Loucy (cell line): ENCODE measurements around the gene RTN3.

Experiments
- H2AFZ ChIP-seq: fragments of 200-600 bp; sonication (generic); 2 replicates; pipeline ENCODE4 v1.6.0; 2016; ENCODE audit warnings: antibody characterized with exemption, mild to moderate bottlenecking, low read length, moderate library complexity
- H3F3A ChIP-seq: fragments of 200-600 bp; 2 replicates; pipeline ENCODE4 v1.6.0; 2016; ENCODE audit warnings: antibody characterized with exemption, low read depth, mild to moderate bottlenecking
- H3K27me3 ChIP-seq: fragments of 200-600 bp; sonication (generic); 2 replicates; pipeline ENCODE4 v1.6.1; 2014; ENCODE audit warnings: low read length, mild to moderate bottlenecking; ENCODE audit not compliant: insufficient read depth, poor library complexity, severe bottlenecking
- H3K36me3 ChIP-seq: fragments of 200-600 bp; sonication (generic); 2 replicates; pipeline ENCODE4 v1.6.1; 2016; ENCODE audit warnings: low read length; ENCODE audit not compliant: insufficient read depth
- H3K4me1 ChIP-seq: fragments of 200-600 bp; sonication (generic); 2 replicates; pipeline ENCODE4 v1.5.1; 2014; ENCODE audit warnings: low read length, mild to moderate bottlenecking; ENCODE audit not compliant: insufficient read depth, poor library complexity, severe bottlenecking
- H3K4me2 ChIP-seq: fragments of 200-600 bp; sonication (generic); 2 replicates; pipeline ENCODE4 v1.6.0; 2014; ENCODE audit warnings: antibody characterized with exemption, low read length, low read depth, mild to moderate bottlenecking; ENCODE audit not compliant: poor library complexity, severe bottlenecking
- H3K4me3 ChIP-seq: fragments of 200-600 bp; sonication (generic); 2 replicates; pipeline ENCODE4 v1.5.1; 2014; ENCODE audit warnings: low read length, mild to moderate bottlenecking, mixed read lengths; ENCODE audit not compliant: poor library complexity, severe bottlenecking
- H3K79me2 ChIP-seq: fragments of 200-600 bp; sonication (generic); 2 replicates; pipeline ENCODE4 v1.6.1; 2014; ENCODE audit warnings: low read length; ENCODE audit not compliant: insufficient read depth
- H3K9ac ChIP-seq: fragments of 200-600 bp; sonication (generic); 2 replicates; pipeline ENCODE4 v1.6.0; 2014; ENCODE audit warnings: mild to moderate bottlenecking, low read depth, low read length, moderate library complexity; ENCODE audit not compliant: poor library complexity, severe bottlenecking
- H3K9me2 ChIP-seq: fragments of 200-600 bp; sonication (generic); replicated peaks from 2 replicates; pipeline ENCODE4 v1.6.1; 2016; ENCODE audit warnings: low read depth, low read length, mixed read lengths
- H3K9me3 ChIP-seq: fragments of 200-600 bp; sonication (generic); 2 replicates; pipeline ENCODE4 v1.6.1; 2014; ENCODE audit warnings: mild to moderate bottlenecking, antibody characterized with exemption, low read length, low read depth; ENCODE audit not compliant: insufficient read depth
- H4K20me1 ChIP-seq: fragments of 200-600 bp; sonication (generic); 2 replicates; pipeline ENCODE4 v1.6.0; 2014; ENCODE audit warnings: antibody characterized with exemption, low read length, mild to moderate bottlenecking; ENCODE audit not compliant: insufficient read depth, poor library complexity, severe bottlenecking
- EZH2phosphoT487 ChIP-seq: fragments of 200-600 bp; IDR thresholded peaks from 2 replicates; pipeline ENCODE4 v1.6.1; 2018; ENCODE audit warnings: antibody characterized with exemption, mild to moderate bottlenecking, moderate library complexity, borderline replicate concordance
- TF ChIP-seq, protein P1 (sequence below): fragments of 200-600 bp; sonication (generic); conservative IDR thresholded peaks from 2 replicates; pipeline ENCODE4 v1.5.1; 2014; ENCODE audit warnings: mild to moderate bottlenecking, antibody characterized with exemption, low read length

The RTN3 gene

DNA sequence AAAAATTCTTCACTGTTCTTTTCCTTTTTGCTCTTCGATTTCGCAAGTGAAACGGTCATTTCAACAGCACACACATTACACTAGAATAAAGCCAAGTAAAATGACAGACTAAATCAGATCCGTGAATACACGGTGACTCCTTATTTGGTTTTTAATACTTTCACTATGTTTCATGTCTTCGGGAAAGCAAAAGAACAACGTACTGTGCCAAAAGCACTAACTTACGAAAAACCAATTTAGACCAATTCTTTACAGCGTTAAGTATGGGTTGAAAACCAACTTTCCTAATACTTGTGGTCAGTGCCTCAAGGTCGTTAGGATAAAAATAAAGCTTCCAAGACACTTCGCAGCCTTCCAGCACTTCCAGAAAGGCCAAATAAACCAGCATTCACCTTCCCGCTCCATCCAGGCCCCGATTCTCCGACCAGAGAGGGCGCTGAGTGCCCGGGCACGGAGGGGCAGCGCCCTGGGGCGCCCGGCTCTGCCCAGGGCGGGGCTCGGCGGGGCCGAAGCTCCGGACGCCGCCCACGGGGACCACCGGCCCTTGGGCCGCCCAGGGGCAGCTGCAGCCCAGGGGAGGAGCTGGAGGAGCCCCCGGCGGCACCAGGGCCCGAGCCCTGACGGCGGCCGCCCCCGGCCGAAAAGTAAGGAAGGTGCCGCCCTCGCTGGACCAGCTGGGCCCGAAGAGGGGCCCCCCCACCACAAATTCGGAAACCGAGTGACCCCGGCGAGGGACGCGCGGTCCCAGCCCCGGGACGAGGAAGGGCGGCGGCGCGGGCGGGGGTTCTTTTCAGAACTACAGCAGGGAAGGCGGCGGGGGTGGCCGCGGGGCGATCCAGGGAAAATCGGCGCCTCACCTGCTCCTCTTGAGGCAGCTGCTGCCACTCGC, 10.6 kb upstream of the RTN3 start:
- peak overlapping the region; percentile 91 for H2AFZ ChIP-seq
- H3F3A ChIP-seq = no peaks in the 10 kb centered on the region
- H3K4me1 ChIP-seq = peaks cover 49% of the 10 kb centered on the region

DNA sequence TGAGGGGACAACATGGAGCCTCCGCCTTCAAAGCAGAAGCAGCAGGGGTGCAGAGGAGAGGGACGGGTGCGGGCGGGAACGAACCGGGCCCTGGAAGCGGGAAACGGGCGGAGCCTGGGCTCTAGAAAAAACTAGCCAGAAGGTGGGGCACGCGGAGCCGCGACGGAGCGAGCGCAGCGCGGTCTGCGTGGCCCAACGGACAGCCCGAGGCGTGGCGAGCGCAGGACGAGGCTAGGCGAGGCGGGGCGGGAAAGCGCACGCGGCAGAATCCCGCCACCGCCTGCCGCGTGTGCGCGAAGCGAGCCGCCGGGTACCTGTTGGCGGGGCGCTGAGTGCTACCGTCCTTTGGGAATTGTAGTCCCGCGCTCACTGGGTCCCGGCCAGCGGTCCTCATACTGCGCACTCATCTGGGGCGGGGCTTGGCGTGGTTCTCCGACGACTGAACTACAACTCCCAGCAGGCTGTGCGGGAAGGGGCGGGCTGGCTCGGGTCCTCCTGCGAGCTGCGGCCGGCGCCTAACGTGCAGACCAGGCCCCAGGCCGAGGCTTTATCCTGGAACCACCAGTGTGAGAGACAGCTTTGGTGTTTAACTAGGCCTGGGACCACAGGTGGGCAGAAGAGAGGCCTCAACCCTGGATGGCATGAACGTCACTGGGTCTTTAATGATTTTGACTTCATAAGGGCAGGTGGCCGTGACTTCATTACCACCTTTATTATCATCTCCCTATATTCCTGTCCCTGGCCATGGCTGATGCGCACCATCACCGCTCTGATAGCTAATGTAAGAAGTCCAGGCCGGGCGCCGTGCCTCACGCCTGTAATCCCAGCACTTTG, 9.8 kb upstream of the RTN3 start, which contains the start of gene ATL3:
TSS of gene ATL3 (minus strand) at position 55 of the 834 bp plus-strand sequence. CDS start at position 14, 41 bp downstream.
- Histone ChIP-seq H3K9me3 (no peaks in the 10 kb centered on the region), H2AFZ (peak within 1 kb of the TSS; percentile 91), H3K9me2 (no peaks in the 10 kb centered on the region), H3F3A (no peaks in the 10 kb centered on the region), H3K9ac (peak within 1 kb of the TSS; percentile 95), H3K36me3 (no peaks in the 10 kb centered on the region), H3K4me2 (peak within 1 kb of the TSS; percentile 81), H4K20me1 (peaks cover 40% of the 10 kb centered on the region), H3K27me3 (no peaks in the 10 kb centered on the region), H3K4me1 (peaks cover 45% of the 10 kb centered on the region), H3K79me2 (peaks cover 46% of the 10 kb centered on the region), H3K4me3 (peak within 1 kb of the TSS; percentile 78)
- TF ChIP-seq, protein P1, sequence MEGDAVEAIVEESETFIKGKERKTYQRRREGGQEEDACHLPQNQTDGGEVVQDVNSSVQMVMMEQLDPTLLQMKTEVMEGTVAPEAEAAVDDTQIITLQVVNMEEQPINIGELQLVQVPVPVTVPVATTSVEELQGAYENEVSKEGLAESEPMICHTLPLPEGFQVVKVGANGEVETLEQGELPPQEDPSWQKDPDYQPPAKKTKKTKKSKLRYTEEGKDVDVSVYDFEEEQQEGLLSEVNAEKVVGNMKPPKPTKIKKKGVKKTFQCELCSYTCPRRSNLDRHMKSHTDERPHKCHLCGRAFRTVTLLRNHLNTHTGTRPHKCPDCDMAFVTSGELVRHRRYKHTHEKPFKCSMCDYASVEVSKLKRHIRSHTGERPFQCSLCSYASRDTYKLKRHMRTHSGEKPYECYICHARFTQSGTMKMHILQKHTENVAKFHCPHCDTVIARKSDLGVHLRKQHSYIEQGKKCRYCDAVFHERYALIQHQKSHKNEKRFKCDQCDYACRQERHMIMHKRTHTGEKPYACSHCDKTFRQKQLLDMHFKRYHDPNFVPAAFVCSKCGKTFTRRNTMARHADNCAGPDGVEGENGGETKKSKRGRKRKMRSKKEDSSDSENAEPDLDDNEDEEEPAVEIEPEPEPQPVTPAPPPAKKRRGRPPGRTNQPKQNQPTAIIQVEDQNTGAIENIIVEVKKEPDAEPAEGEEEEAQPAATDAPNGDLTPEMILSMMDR = no peak
- TF ChIP-seq EZH2phosphoT487 = no peak

More for the DNA sequence above, 10.6 kb upstream of the RTN3 start:
- H3K9ac ChIP-seq = peak overlapping the region; percentile 95
- no peak for TF ChIP-seq EZH2phosphoT487
- TF ChIP-seq, protein P1 = peak; percentile 57
- peak overlapping the region; percentile 78 for H3K4me3 ChIP-seq
- H3K4me2 ChIP-seq = peak overlapping the region; percentile 81
- H3K9me3 ChIP-seq = no peaks in the 10 kb centered on the region
- peaks cover 48% of the 10 kb centered on the region for H4K20me1 ChIP-seq
- H3K79me2 ChIP-seq = peaks cover 54% of the 10 kb centered on the region
- no peaks in the 10 kb centered on the region for H3K27me3 ChIP-seq
- H3K36me3 ChIP-seq = no peaks in the 10 kb centered on the region
- H3K9me2 ChIP-seq = no peaks in the 10 kb centered on the region

DNA sequence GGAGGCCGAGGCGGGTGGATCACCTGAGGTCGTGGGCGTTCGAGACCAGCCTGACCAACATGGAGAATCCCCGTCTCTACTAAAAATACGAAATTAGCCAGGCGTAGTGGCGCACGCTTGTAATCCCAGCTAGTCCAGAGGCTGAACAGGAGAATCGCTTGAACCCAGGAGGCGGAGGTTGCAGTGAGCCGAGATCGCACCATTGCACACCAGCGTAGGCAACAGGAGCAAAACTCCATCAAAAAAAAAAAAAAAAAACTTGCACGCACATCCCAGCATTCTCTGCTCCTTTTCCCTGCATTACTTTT, 9.2 kb upstream of the RTN3 start:
- peak overlapping the region; percentile 78 for H3K4me3 ChIP-seq
- no peaks in the 10 kb centered on the region for H3K36me3 ChIP-seq
- peak overlapping the region; percentile 95 for H3K9ac ChIP-seq
- peaks cover 34% of the 10 kb centered on the region for H4K20me1 ChIP-seq
- no peaks in the 10 kb centered on the region for H3K9me3 ChIP-seq
- TF ChIP-seq, protein P1 = no peak
- TF ChIP-seq EZH2phosphoT487 = no peak
- no peaks in the 10 kb centered on the region for H3K9me2 ChIP-seq
- peak overlapping the region; percentile 91 for H2AFZ ChIP-seq
- peaks cover 40% of the 10 kb centered on the region for H3K79me2 ChIP-seq
- H3K4me1 ChIP-seq = peaks cover 40% of the 10 kb centered on the region
- peak overlapping the region; percentile 81 for H3K4me2 ChIP-seq
- H3F3A ChIP-seq = no peaks in the 10 kb centered on the region
- H3K27me3 ChIP-seq = no peaks in the 10 kb centered on the region
